ENCODE measurements around the gene MYLIP.

The MYLIP gene

DNA sequence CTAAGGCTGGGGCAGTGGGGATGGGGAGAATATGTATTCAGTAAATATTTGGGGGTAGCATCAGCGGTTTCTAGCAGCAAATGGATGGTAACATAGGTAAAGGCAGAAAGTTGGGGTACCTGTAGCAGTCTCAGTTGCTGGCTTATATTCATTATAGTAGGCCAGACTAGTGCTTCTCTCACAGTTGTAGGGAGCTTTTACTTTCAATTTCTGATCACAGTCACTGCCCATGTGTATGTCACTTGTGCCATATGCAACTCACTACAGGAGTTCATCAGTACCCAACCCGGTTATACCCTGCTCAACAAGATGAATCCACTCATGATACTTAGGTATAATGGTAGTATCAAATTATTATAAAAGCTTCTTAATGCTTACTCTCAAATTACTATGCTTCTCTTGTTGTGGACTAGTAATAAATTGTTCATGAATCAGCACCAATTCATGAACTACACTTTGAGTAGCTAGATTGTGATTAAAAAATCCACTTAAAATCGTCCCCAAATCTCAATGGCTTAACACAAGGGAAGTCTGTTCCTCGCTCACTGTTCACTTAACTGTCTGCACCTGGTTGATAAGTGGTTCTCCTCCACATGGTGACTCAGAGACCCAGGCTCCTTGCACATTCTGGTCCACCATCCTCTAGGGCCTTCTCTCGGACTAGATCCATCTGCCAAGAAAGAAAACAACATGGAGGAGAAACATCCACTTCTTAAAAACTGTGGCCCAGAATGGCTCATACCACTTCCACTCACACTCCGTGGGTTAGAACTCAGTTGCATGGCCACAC, 31.3 kb upstream of the MYLIP start:
- DNase-seq (ENCODE audit: low read depth) = no peak
- TF ChIP-seq, protein P1, sequence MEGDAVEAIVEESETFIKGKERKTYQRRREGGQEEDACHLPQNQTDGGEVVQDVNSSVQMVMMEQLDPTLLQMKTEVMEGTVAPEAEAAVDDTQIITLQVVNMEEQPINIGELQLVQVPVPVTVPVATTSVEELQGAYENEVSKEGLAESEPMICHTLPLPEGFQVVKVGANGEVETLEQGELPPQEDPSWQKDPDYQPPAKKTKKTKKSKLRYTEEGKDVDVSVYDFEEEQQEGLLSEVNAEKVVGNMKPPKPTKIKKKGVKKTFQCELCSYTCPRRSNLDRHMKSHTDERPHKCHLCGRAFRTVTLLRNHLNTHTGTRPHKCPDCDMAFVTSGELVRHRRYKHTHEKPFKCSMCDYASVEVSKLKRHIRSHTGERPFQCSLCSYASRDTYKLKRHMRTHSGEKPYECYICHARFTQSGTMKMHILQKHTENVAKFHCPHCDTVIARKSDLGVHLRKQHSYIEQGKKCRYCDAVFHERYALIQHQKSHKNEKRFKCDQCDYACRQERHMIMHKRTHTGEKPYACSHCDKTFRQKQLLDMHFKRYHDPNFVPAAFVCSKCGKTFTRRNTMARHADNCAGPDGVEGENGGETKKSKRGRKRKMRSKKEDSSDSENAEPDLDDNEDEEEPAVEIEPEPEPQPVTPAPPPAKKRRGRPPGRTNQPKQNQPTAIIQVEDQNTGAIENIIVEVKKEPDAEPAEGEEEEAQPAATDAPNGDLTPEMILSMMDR (IDR thresholded peaks at IDR 0.05; ENCODE audit: insufficient read depth, low read depth, low read length, missing control alignments) = no peak
- H3K4me3 ChIP-seq (ENCODE audit: low read length) = no peak overlapping the region

GRCh38 chr6:16098211-16098610, 30.7 kb upstream of the MYLIP start:
- TF ChIP-seq, protein P1 (IDR thresholded peaks at IDR 0.05; ENCODE audit: insufficient read depth, low read depth, low read length, missing control alignments) = no peak
- no peak for DNase-seq (ENCODE audit: low read depth)
- H3K4me3 ChIP-seq (ENCODE audit: low read length) = no peak overlapping the region

DNA sequence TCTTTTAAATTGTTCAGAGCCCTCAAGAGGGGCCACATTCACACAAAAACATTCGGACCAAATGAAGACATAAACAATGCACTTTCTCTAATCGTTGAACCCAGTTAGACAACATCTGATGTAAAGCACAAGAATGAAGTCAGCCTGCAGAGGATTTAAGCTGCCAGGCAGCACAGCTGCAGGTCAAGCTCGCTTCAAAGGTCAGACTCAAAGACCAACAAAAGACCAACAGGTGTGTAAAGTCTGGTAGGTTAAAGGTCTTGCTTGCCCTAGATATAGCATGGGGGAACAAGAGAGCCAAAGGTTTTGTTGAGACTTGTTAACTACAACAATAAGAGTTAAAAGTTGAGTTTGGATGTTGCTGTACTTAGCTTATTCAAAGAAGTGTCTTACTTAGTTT, 26.7 kb upstream of the MYLIP start:
- no peak overlapping the region for H3K4me3 ChIP-seq (ENCODE audit: low read length)
- DNase-seq (ENCODE audit: low read depth) = no peak
- TF ChIP-seq, protein P1 (IDR thresholded peaks at IDR 0.05; ENCODE audit: insufficient read depth, low read depth, low read length, missing control alignments) = no peak

GRCh38 chr6:16103722-16104121, 25.2 kb upstream of the MYLIP start:
- TF ChIP-seq, protein P1 (IDR thresholded peaks at IDR 0.05; ENCODE audit: insufficient read depth, low read depth, low read length, missing control alignments) = no peak
- no peak for DNase-seq (ENCODE audit: low read depth)
- H3K4me3 ChIP-seq (ENCODE audit: low read length) = no peak overlapping the region

- no peak for DNase-seq (ENCODE audit: low read depth)
- H3K4me3 ChIP-seq (ENCODE audit: low read length) = no peak overlapping the region
- TF ChIP-seq, protein P1 (IDR thresholded peaks at IDR 0.05; ENCODE audit: insufficient read depth, low read depth, low read length, missing control alignments) = no peak
These were observed 24.1 kb upstream of the MYLIP start for GRCh38 chr6:16104624-16105433.

GRCh38 chr6:16105854-16106253, 23.0 kb upstream of the MYLIP start:
- peak; percentile 24 for DNase-seq (ENCODE audit: low read depth)
- no peak overlapping the region for H3K4me3 ChIP-seq (ENCODE audit: low read length)
- TF ChIP-seq, protein P1 (IDR thresholded peaks at IDR 0.05; ENCODE audit: insufficient read depth, low read depth, low read length, missing control alignments) = no peak
